ENCODE measurements around the gene NAT14.

The NAT14 gene

GRCh38 chr19:55472463-55472862, 12.5 kb upstream of the NAT14 start:
- no peak for DNase-seq

GRCh38 chr19:55473225-55474012, 11.6 kb upstream of the NAT14 start:
- DNase-seq = no peak

GRCh38 chr19:55474269-55475265, 10.4 kb upstream of the NAT14 start:
- no peak for DNase-seq

DNA sequence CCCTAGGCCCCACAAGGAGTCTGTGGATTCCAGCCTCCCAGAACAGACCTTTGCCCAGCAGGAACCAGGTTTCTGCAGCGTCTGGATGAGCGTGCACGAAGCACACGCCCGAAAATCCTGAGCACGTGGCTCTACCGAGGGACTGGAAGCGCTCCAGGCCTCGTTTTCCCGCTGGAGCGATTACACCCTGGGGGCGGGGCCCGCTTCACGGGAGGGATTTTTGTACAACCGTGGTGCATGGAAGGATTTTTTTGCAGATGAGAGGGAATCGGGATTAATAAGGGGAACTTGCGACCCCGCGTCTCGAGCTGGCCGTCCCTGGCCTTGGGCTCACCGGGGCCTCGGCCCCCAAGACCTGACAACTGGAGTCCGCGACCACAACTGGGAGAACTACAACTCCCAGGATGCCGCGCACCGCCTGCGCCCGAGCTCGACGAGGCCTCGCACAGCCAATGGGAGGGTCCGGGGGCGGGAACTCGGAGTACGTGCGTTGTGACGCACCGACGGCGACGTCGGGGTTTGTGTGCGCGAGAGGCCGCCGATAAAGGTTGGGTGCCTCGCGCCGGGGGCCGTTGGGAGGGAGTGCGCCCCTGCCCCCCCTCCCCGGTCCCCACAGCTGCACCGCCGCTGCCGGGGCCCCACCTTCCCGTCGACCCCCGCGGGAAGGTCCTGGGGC, 8.8 kb upstream of the NAT14 start, which contains the start of gene ZNF628:
TSS of gene ZNF628 (plus strand) at position 518 of the 676 bp plus-strand sequence. CDS start 3,294 bp downstream, outside the sequence.
- DNase-seq = peak; percentile 92

DNA sequence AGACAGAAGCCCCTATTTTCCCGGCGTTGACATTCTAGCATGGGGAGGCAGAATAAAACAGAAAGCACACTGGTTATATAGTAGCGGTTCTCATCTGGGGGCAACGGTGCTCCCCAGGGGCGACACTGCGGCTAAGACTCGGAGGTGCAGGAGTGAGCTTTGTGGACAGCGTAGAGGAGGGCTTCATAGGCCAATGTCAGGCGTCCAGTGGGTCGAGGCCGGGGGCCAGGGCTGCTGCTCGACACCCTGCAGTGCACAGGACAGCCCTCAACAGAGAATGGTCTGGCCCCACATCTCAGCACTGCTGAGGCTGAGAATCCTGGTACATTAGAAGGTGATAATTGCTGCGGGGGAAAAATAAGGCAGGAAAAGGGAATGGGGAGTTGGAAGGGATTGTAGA, 7.1 kb upstream of the NAT14 start:
- DNase-seq = no peak

DNA sequence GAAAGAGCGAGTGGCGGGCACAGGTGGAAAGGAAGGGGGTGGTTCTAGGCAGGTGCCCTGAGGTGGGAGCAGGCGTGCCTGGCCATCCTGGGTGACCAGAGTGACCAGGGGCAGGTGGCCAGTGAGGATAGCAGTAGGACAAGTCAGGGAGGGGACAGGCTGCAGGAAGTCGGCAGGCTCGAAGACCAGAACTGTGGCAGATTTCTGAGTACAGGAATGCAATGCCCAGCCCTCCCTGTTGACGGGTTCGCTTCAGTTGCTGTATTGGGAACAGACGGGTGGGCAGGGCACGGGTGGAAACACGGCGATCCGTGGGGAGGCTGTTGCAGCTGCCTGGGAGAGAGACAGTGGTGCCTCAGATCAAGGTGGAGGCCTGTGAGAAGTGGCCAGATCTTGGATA, 6.6 kb upstream of the NAT14 start:
- DNase-seq = no peak

GRCh38 chr19:55479045-55479444, 5.9 kb upstream of the NAT14 start:
- DNase-seq = no peak

DNA sequence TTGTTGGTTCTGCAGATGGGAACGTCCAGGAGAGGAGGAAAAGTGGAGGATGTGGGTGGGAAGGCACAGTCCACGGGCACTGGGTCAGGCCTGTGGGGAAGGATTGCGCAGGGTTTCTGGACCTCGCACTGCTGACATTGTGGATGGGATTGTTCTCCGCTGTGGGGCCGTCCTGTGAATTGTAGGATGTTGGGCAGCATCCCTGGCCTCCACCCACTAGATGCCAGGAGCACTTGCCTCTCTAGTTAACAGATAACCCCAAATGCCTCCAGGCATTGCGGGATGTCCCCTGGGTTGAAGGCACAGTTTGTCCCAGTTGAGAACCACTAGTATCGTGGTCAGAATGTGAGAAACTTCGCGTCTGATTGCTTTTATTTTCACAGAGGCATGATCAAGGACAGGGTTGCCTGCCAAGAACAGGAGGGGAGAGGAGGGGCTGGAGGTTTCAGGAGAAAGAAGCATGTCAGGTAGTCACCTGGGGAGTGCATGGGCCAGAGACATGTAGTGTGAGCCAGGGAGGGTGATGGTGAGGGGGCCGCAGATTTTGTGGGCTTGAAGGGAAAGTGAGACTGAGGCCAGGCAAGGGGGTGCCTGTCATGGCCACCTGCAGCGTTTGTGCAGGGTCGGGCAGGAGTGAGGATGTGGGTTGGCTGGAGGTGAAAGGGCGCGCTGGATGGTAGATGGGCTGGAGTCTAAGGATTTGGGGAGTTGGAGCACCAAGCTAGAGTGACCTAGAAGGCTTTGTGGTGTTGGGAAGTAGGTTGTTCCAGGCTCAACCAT, 5.3 kb upstream of the NAT14 start:
- DNase-seq = no peak

DNA sequence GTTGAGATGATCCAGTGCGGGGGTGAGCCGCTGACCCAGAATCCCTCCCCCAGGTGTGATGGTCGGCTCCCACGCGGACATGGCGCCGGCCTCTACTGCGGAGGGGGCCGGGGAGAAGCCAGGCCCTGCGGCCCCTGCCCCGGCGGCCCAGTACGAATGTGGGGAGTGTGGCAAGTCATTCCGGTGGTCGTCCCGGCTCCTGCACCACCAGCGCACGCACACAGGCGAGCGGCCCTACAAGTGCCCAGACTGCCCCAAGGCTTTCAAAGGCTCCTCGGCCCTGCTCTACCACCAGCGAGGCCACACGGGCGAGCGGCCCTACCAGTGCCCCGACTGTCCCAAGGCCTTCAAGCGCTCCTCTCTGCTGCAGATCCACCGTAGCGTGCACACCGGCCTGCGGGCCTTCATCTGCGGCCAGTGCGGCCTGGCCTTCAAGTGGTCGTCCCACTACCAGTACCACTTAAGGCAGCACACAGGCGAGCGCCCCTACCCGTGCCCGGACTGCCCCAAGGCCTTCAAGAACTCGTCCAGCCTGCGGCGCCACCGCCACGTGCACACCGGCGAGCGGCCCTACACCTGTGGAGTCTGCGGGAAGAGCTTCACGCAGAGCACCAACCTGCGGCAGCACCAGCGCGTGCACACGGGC, 3.7 kb upstream of the NAT14 start:
- DNase-seq = no peak

GRCh38 chr19:55481794-55482155, 3.2 kb upstream of the NAT14 start:
- DNase-seq = no peak

DNA sequence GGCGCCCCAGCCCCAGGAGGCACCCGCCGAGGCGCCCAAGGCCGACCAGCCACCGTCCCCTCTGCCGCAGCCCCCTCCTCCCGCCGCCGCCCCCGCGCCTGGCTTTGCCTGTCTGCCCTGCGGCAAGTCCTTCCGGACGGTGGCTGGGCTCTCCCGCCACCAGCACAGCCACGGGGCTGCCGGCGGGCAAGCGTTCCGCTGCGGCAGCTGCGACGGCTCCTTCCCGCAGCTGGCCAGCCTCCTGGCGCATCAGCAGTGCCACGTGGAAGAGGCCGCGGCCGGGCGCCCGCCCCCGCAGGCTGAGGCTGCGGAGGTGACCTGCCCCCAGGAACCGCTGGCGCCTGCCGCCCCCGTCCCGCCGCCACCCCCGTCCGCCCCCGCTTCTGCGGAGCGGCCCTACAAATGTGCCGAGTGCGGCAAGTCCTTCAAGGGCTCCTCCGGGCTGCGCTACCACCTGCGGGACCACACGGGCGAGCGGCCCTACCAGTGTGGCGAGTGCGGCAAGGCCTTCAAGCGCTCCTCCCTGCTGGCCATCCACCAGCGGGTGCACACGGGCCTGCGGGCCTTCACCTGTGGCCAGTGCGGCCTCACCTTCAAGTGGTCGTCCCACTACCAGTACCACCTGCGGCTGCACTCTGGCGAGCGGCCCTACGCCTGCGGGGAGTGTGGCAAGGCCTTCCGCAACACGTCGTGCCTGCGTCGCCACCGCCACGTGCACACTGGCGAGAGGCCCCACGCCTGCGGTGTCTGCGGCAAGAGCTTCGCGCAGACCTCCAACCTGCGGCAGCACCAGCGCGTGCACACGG, 2.6 kb upstream of the NAT14 start:
- no peak for DNase-seq

GRCh38 chr19:55482967-55483705, 1.9 kb upstream of the NAT14 start:
- DNase-seq = no peak

DNA sequence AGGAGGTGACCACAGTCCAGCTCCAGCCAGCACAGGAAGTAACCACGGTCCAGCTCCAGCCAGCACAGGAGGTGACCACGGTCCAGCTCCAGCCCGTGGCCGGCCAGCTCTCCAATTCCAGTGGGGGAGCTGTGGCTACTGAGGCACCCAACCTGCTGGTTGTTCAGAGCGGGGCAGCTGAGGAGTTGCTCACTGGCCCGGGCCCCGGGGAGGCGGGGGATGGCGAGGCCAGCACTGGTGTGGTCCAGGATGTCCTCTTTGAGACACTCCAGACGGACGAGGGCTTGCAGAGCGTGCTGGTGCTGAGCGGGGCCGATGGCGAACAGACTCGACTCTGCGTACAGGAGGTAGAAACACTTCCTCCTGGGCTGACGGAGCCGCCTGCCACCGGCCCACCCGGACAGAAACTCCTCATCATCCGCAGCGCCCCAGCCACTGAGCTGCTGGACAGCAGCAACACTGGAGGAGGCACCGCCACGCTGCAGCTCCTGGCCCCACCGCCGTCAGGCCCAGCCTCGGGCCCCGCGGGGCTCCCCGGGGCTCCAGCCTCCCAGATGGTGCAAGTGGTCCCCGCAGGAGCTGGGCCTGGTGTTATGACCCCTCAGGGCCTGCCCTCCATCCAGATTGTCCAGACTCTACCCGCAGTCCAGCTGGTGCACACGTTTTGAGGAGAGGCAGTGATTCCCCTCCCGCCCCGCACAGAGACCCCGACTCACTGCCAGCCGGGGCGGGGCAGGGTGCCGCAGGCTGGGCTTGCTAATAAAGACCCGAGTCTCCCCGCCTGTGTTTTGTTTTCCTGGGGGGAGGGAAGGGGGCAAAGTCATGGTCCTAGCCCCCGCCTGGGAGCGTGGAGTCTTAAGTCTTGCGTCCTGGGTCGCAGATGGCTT, 1.0 kb upstream of the NAT14 start:
- no peak for DNase-seq

GRCh38 chr19:55485439-55486011, 537 bp downstream of the NAT14 start:
- DNase-seq = no peak

GRCh38 chr19:55486043-55486970, 1.3 kb downstream of the NAT14 start:
- DNase-seq = no peak

DNA sequence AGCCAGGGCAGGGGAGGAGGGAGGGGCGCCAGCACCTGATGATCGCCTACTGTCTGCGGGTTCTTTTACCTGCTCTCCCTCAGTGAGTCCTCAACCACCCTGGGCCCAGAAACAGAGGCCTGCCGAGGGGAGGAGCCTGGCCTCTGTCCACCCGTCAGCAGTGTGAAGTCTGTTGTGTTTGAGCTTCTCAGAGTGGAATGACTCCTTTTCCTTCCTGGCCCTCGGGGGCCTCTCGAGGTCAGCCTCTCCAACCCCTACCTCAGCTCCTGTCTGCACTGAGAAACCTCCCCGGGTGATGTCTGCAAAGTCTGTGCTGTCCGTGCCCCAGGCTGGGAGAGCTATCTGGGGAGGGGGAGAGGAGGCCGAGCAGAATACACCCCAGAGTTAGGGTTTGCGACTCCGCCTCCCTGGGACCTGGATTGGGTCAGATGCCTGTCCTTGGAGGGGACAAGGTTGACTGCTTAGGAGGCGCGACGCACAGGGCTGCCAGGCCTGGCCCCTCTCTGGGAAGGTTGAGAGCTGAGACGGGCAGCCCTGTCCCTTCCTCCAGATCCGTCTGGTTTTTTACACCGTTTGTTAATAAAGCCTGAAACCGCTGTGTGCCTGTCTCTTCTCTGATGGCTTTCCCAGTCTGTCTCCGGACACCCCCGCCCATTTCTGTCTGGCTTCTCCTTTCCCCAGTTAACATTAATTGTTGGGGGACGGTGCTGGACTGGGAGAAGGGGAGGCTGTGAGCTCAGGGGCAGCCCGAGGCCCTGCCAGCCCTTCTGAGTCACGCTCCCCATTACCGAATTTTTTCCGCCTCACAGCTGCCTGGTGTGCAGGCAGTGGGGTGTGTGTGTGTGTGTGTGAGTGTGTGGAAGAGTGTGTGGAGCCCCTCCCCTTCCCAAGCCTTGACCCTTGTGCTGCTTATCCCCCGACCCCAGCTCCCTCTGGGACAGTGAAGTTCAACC, 2.3 kb downstream of the NAT14 start:
- DNase-seq = peak; percentile 74
